H1 (cell line): ENCODE measurements around the gene WIPI1. TPM values are rescaled to one million over a fixed set of nuclear protein-coding genes. Genes with fewer than 3 reads are reported as not detected.
"Not testable (repeated sequence)": the region's sequence is repeated elsewhere in the genome, so short reads cannot be mapped to it uniquely, and the experiment has no call there.

Experiments used
- CTCF ChIA-PET: fragments of 300-600 bp; sonication (Branson Sonifier 250); formaldehyde crosslinking; loops from one replicate; lab custom pipeline; 2021; ENCODE audit not compliant: partially characterized antibody; lab: Charles Lee
- POLR2A ChIA-PET: fragments of 300-600 bp; sonication (Branson Sonifier 250); formaldehyde crosslinking; loops from one replicate; lab custom pipeline; 2021; ENCODE audit warnings: inconsistent platforms; ENCODE audit not compliant: partially characterized antibody; lab: Charles Lee
- DNase-seq, 2 experiments: peaks; one replicate each; pipeline versions ENCODE4 v3.0.0 to v3.0.0-alpha.2; 2010 to 2022; ENCODE audit warnings: low spot score in 2 of 2, low read depth in 1 of 2, mixed read lengths in 1 of 2
- FAIRE-seq: peaks from 2 replicates; lab custom pipeline; 2011; peaks lifted over from hg19 to GRCh38; lab: Jason Lieb, UNC
- H2AFZ ChIP-seq: 2 replicates; pipeline ENCODE4 v1.8.1; 2012; ENCODE audit warnings: low read length, inconsistent platforms
- H2AK5ac ChIP-seq: 2 replicates; pipeline ENCODE4 v1.6.1; 2013; ENCODE audit warnings: low read depth, low read length
- H2BK120ac ChIP-seq: replicated peaks from 2 replicates; pipeline ENCODE3; 2013; ENCODE audit warnings: low read depth, low read length, inconsistent platforms
- H2BK12ac ChIP-seq: 2 replicates; pipeline ENCODE4 v1.6.1; 2013; ENCODE audit warnings: low read depth, low read length
- H2BK15ac ChIP-seq: 2 replicates; pipeline ENCODE4 v1.6.1; 2013; ENCODE audit warnings: low read length
- H2BK20ac ChIP-seq: 2 replicates; pipeline ENCODE4 v1.6.1; 2013; ENCODE audit warnings: low read length
- H2BK5ac ChIP-seq: 2 replicates; pipeline ENCODE4 v1.6.1; 2013; ENCODE audit warnings: low read depth, low read length
- H3K14ac ChIP-seq: 2 replicates; pipeline ENCODE4 v1.6.1; 2013; ENCODE audit warnings: inconsistent platforms; ENCODE audit not compliant: insufficient read length
- H3K18ac ChIP-seq: 2 replicates; pipeline ENCODE4 v1.6.1; 2013; ENCODE audit warnings: low read length; ENCODE audit errors: extremely low read depth
- H3K23ac ChIP-seq: 2 replicates; pipeline ENCODE4 v1.6.1; 2013; ENCODE audit warnings: inconsistent platforms; ENCODE audit not compliant: insufficient read length
- H3K23me2 ChIP-seq: 2 replicates; pipeline ENCODE4 v1.6.1; 2013; ENCODE audit warnings: low read depth, low read length
- H3K27ac ChIP-seq: 2 replicates; pipeline ENCODE4 v1.6.1; 2011; ENCODE audit warnings: low read depth, low read length, inconsistent platforms
- H3K27me3 ChIP-seq, 4 experiments: replicated peaks in 1 of 4; 1 replicate in 1 of 4; 2 replicates in 3 of 4; pipeline versions ENCODE4 v1.6.1 to v1.8.1; 2011 to 2013; ENCODE audit warnings: low read length in 3 of 4, mild to moderate bottlenecking in 3 of 4, inconsistent platforms in 2 of 4, mixed read lengths in 2 of 4, moderate library complexity in 1 of 4; ENCODE audit not compliant: control insufficient read depth in 3 of 4, insufficient read depth in 3 of 4; ENCODE audit errors: extremely low read depth in 1 of 4
- H3K36me3 ChIP-seq, 4 experiments: 2 replicates each; pipeline versions ENCODE4 v1.6.1 to v1.8.1; 2011 to 2013; ENCODE audit warnings: mild to moderate bottlenecking in 4 of 4, low read length in 3 of 4, moderate library complexity in 2 of 4, control low read depth in 1 of 4, inconsistent platforms in 1 of 4; ENCODE audit not compliant: insufficient read depth in 4 of 4, control insufficient read depth in 2 of 4
- H3K4ac ChIP-seq: replicated peaks from 2 replicates; pipeline ENCODE3; 2013; ENCODE audit warnings: low read length, low read depth, mixed read lengths, inconsistent platforms; ENCODE audit not compliant: insufficient read length
- H3K4me1 ChIP-seq, 4 experiments: replicated peaks in 1 of 4; 1 replicate in 1 of 4; 2 replicates in 3 of 4; pipeline versions ENCODE4 v1.6.1 to v1.8.1; 2011 to 2013; ENCODE audit warnings: low read length in 3 of 4, inconsistent platforms in 2 of 4, mixed read lengths in 1 of 4; ENCODE audit not compliant: insufficient read depth in 4 of 4, control insufficient read depth in 3 of 4
- H3K4me2 ChIP-seq, 2 experiments: 2 replicates each; pipeline versions ENCODE4 v1.6.1 to v1.8.1; 2011 to 2013; ENCODE audit warnings: low read depth in 2 of 2, low read length in 2 of 2, control low read depth in 1 of 2, inconsistent platforms in 1 of 2, mild to moderate bottlenecking in 1 of 2; ENCODE audit not compliant: insufficient read depth in 1 of 2
- H3K4me3 ChIP-seq, 4 experiments: fragments of 200-600, 300-600 bp in 1 of 4; sonication (generic), shearing (Covaris generic), sonication (Bioruptor Twin) in 1 of 4; 2 replicates each; pipeline versions ENCODE4 v1.5.1 to v1.8.1; 2011 to 2016; ENCODE audit warnings: low read length in 4 of 4, low read depth in 3 of 4, control low read depth in 2 of 4, inconsistent platforms in 2 of 4, mild to moderate bottlenecking in 2 of 4, mixed read lengths in 1 of 4, moderate library complexity in 1 of 4; ENCODE audit not compliant: insufficient read depth in 2 of 4; ENCODE audit errors: extremely low read depth in 1 of 4
- H3K56ac ChIP-seq: replicated peaks from 2 replicates; pipeline ENCODE3; 2013; ENCODE audit warnings: low read depth, mild to moderate bottlenecking, mixed read lengths, low read length, inconsistent platforms; ENCODE audit not compliant: insufficient read length
- H3K79me1 ChIP-seq: 2 replicates; pipeline ENCODE4 v1.6.1; 2013; ENCODE audit warnings: low read depth, low read length, control low read depth
- H3K79me2 ChIP-seq, 2 experiments: 2 replicates each; pipeline versions ENCODE4 v1.6.1 to v1.8.1; 2012 to 2013; ENCODE audit warnings: low read length in 2 of 2, mild to moderate bottlenecking in 2 of 2, inconsistent platforms in 1 of 2; ENCODE audit not compliant: insufficient read depth in 2 of 2, control insufficient read depth in 1 of 2
- H3K9ac ChIP-seq, 4 experiments: replicated peaks in 1 of 4; 1 replicate in 1 of 4; 2 replicates in 3 of 4; pipeline versions ENCODE4 v1.6.1 to v1.8.1; 2011 to 2013; ENCODE audit warnings: low read depth in 3 of 4, low read length in 3 of 4, control low read depth in 2 of 4, mild to moderate bottlenecking in 2 of 4, moderate library complexity in 2 of 4, inconsistent platforms in 1 of 4; ENCODE audit errors: extremely low read depth in 1 of 4
- H3K9me3 ChIP-seq, 2 experiments: 2 replicates each; pipeline versions ENCODE4 v1.6.1 to v1.8.1; 2012 to 2013; ENCODE audit warnings: mild to moderate bottlenecking in 2 of 2, moderate library complexity in 2 of 2, control low read depth in 1 of 2, inconsistent platforms in 1 of 2, low read depth in 1 of 2, low read length in 1 of 2, mixed read lengths in 1 of 2; ENCODE audit not compliant: insufficient read depth in 2 of 2
- H4K20me1 ChIP-seq, 2 experiments: replicated peaks in 1 of 2; 2 replicates each; pipeline versions ENCODE3 to v1.8.1; 2011 to 2013; ENCODE audit warnings: inconsistent platforms in 2 of 2, low read length in 2 of 2, mild to moderate bottlenecking in 1 of 2; ENCODE audit not compliant: insufficient read depth in 2 of 2, control insufficient read depth in 1 of 2
- H4K5ac ChIP-seq: 2 replicates; pipeline ENCODE4 v1.6.1; 2013; ENCODE audit warnings: low read length, low read depth, mixed read lengths, inconsistent platforms; ENCODE audit not compliant: insufficient read length
- H4K8ac ChIP-seq: 2 replicates; pipeline ENCODE4 v1.8.0; 2013; ENCODE audit warnings: mild to moderate bottlenecking, moderate library complexity, low read length, inconsistent platforms; ENCODE audit not compliant: insufficient read depth; ENCODE audit errors: extremely low read depth
- H4K91ac ChIP-seq: replicated peaks from 2 replicates; pipeline ENCODE3; 2013; ENCODE audit warnings: low read length, mixed read lengths, inconsistent platforms; ENCODE audit not compliant: insufficient read length
- HDAC6 ChIP-seq: IDR thresholded peaks from one replicate; pipeline ENCODE4 v1.7.1; 2012; ENCODE audit warnings: low read depth, mild to moderate bottlenecking, inconsistent platforms, low read length, moderate library complexity
- ZNF274 ChIP-seq: IDR thresholded peaks from 2 replicates; pipeline ENCODE4 v1.7.0; 2012; ENCODE audit warnings: low read length, borderline replicate concordance; ENCODE audit errors: extremely low read depth
- polyA plus RNA-seq, 7 experiments: library from polyadenylated mRNA; depleted of rRNA in 3 of 7; stranded (reverse) in 5 of 7; unstranded in 2 of 7; fragments of >200 nt in 5 of 7; fragments of 200-250 nt in 2 of 7; gene quantifications; 1 replicate in 5 of 7; 2 replicates in 1 of 7; 4 replicates in 1 of 7; pipeline versions ENCODE4 v1.2.1 to v1.2.3, GENCODE V29; 2011 to 2013; ENCODE audit warnings: missing spikeins in 2 of 7, mixed read lengths in 2 of 7
- total RNA-seq: library from RNA; stranded (reverse); fragmentation: NEBNext Ultra II Directional; extraction: Animal tissue kit (Norgen Biotek cat#: 25700); gene quantifications from 2 replicates; pipeline ENCODE4 v1.2.1, GENCODE V29; 2021
- TF ChIP-seq, protein P1 (sequence below): IDR thresholded peaks from 2 replicates; pipeline ENCODE4 v1.6.1; 2012; ENCODE audit warnings: inconsistent platforms
- TF ChIP-seq, protein P2 (sequence below), 3 experiments: IDR thresholded peaks; 1 replicate in 2 of 3; 2 replicates in 1 of 3; pipeline versions ENCODE4 v1.5.1 to v1.6.1; 2011; ENCODE audit warnings: low read length in 3 of 3, mild to moderate bottlenecking in 3 of 3, inconsistent platforms in 2 of 3, low read depth in 1 of 3, moderate library complexity in 1 of 3; ENCODE audit not compliant: insufficient read depth in 1 of 3; ENCODE audit errors: control extremely low read depth in 1 of 3

The WIPI1 gene
- total and polyA plus RNA-seq, 2 of the 8 experiments (the other 6 are each of a cell fraction or from before 2014, with no cell fraction given), result 16.6 to 17.4 TPM

- TF ChIP-seq ZNF274 (no peak), HDAC6 (no peak)
- TF ChIP-seq, protein P1, sequence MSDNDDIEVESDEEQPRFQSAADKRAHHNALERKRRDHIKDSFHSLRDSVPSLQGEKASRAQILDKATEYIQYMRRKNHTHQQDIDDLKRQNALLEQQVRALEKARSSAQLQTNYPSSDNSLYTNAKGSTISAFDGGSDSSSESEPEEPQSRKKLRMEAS, result no peak
- TF ChIP-seq, protein P2, sequence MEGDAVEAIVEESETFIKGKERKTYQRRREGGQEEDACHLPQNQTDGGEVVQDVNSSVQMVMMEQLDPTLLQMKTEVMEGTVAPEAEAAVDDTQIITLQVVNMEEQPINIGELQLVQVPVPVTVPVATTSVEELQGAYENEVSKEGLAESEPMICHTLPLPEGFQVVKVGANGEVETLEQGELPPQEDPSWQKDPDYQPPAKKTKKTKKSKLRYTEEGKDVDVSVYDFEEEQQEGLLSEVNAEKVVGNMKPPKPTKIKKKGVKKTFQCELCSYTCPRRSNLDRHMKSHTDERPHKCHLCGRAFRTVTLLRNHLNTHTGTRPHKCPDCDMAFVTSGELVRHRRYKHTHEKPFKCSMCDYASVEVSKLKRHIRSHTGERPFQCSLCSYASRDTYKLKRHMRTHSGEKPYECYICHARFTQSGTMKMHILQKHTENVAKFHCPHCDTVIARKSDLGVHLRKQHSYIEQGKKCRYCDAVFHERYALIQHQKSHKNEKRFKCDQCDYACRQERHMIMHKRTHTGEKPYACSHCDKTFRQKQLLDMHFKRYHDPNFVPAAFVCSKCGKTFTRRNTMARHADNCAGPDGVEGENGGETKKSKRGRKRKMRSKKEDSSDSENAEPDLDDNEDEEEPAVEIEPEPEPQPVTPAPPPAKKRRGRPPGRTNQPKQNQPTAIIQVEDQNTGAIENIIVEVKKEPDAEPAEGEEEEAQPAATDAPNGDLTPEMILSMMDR (IDR thresholded peaks at IDR 0.05; ENCODE audit: control extremely low read depth in 1 of 3, insufficient read depth in 1 of 3, low read depth in 1 of 3, low read length in 3 of 3), result no peak
These were observed 40.0 kb downstream of the WIPI1 start (continued) for GRCh38 chr17:68417317-68417716.

DNA sequence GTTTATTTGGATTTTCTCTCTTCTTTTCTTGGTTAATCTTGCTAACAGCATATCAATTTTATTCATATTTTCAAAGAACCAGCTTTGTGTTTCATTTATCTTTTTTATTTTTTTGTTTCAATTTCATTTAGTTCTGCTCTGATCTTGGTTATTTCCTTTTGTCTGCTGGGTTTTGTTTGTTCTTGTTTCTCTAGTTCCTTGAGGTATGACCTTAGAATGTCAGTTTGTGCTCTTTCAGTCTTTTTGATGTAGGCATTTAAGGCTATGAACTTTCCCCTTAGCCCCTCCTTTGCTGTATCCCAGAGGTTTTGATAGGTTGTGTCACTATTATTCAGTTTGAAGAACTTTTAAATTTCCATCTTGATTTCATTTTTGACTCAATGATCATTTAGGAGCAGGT lies 42.4 kb downstream of the WIPI1 start:
- H3K14ac ChIP-seq, H3K4me1 ChIP-seq, H3K9me3 ChIP-seq, H3K56ac ChIP-seq, H2BK15ac ChIP-seq, H3K36me3 ChIP-seq, H3K9ac ChIP-seq, H3K27me3 ChIP-seq, H3K79me2 ChIP-seq, DNase-seq, H2BK20ac ChIP-seq, H2BK5ac ChIP-seq, H3K23me2 ChIP-seq, POLR2A ChIA-PET, H2AFZ ChIP-seq, H3K23ac ChIP-seq, H4K5ac ChIP-seq, H4K8ac ChIP-seq, H2BK12ac ChIP-seq, H3K4me2 ChIP-seq, H3K79me1 ChIP-seq, H4K91ac ChIP-seq, H2AK5ac ChIP-seq, H3K4me3 ChIP-seq, FAIRE-seq, H3K27ac ChIP-seq, H2BK120ac ChIP-seq, H4K20me1 ChIP-seq, H3K4ac ChIP-seq, H3K18ac ChIP-seq: not testable (repeated sequence)
- CTCF ChIA-PET, result interaction anchor here (1.0 kb wide), 1 partner anchor 10 kb away, joined by 4 read pairs; no protein-coding TSS in a partner anchor
